HCT116 (cell line): ENCODE results near the gene KCNK15. TPM values are rescaled to one million over a fixed set of nuclear protein-coding genes. Genes with fewer than 3 reads are reported as not detected.

Experiments used
- ATAC-seq: fragments of 200-7000 bp; cut with Tn5 transposase; 2 replicates; pipeline ENCODE4 v1.9.1; 2020; ENCODE audit warnings: mild to moderate bottlenecking, moderate library complexity
- BruUV-seq: library from RNA; stranded (reverse); fragments of 400-500 nt; replicated peaks from 2 replicates; lab custom pipeline; 2021; lab: Mats Ljungman, UMichigan
- CTCF ChIA-PET: fragments of 300-600 bp; sonication (Branson Sonifier 250); formaldehyde crosslinking; loops from one replicate; lab custom pipeline; 2021; ENCODE audit warnings: antibody characterized with exemption; lab: Charles Lee
- POLR2A ChIA-PET: fragments of 300-600, 350-600 bp; sonication (Branson Sonifier 250); formaldehyde crosslinking; loops from one replicate; lab custom pipeline; 2021; ENCODE audit warnings: antibody characterized with exemption; lab: Charles Lee
- RAD21 ChIA-PET, 2 experiments: fragments of 300-600 bp; sonication (Branson Sonifier 250); formaldehyde crosslinking; loops; one replicate each; lab custom pipeline; 2023; ENCODE audit warnings: low total read pairs in 2 of 2; ENCODE audit not compliant: uncharacterized antibody in 2 of 2, unreplicated experiment in 2 of 2, low non-redundant PET in 1 of 2; lab: Charles Lee
- DNase-seq: peaks from one replicate; pipeline ENCODE4 v3.0.0-alpha.2; 2010; ENCODE audit warnings: low read depth, low spot score
- H2AFZ ChIP-seq: fragments of 200-600 bp; shearing (Covaris generic), sonication (generic); 2 replicates; pipeline ENCODE4 v1.6.1; 2017; ENCODE audit warnings: low read depth, mixed run types, mixed read lengths, antibody characterized with exemption, low read length; ENCODE audit not compliant: poor library complexity, severe bottlenecking
- H3K27ac ChIP-seq: 2 replicates; pipeline ENCODE4 v1.5.1; 2012; ENCODE audit warnings: low read depth, low read length
- H3K27me3 ChIP-seq: fragments of 200-600 bp; sonication (generic); 2 replicates; pipeline ENCODE4 v1.6.1; 2016; ENCODE audit warnings: mixed run types, low read length, mixed read lengths; ENCODE audit not compliant: insufficient read depth
- H3K36me3 ChIP-seq, 2 experiments: fragments of 200-500 bp in 1 of 2; fragments of 200-600 bp in 1 of 2; sonication (Bioruptor generic) in 1 of 2; sonication (generic) in 1 of 2; 2 replicates each; pipeline versions ENCODE4 v1.5.1 to v1.6.1; 2014 to 2016; ENCODE audit warnings: low read length in 2 of 2, inconsistent platforms in 1 of 2, mixed read lengths in 1 of 2, mixed run types in 1 of 2; ENCODE audit not compliant: insufficient read depth in 2 of 2, control insufficient read depth in 1 of 2
- H3K4me1 ChIP-seq, 2 experiments: fragments of 200-600 bp in 1 of 2; sonication (generic) in 1 of 2; 2 replicates each; pipeline versions ENCODE4 v1.5.1 to v1.6.1; 2012 to 2017; ENCODE audit warnings: low read length in 2 of 2, inconsistent platforms in 1 of 2, mild to moderate bottlenecking in 1 of 2, mixed read lengths in 1 of 2, mixed run types in 1 of 2, moderate library complexity in 1 of 2; ENCODE audit not compliant: insufficient read depth in 2 of 2, control insufficient read depth in 1 of 2
- H3K4me2 ChIP-seq: fragments of 200-600 bp; sonication (generic); 2 replicates; pipeline ENCODE4 v1.6.1; 2017; ENCODE audit warnings: mixed run types, low read length, mixed read lengths
- H3K4me3 ChIP-seq, 2 experiments: fragments of 200-600 bp in 1 of 2; sonication (generic) in 1 of 2; replicated peaks in 1 of 2; 2 replicates each; pipeline ENCODE4 v1.5.1; 2011 to 2016; ENCODE audit warnings: low read length in 2 of 2, control low read depth in 1 of 2, low read depth in 1 of 2, mild to moderate bottlenecking in 1 of 2, mixed read lengths in 1 of 2, mixed run types in 1 of 2
- H3K79me2 ChIP-seq: fragments of 200-600 bp; sonication (generic); 2 replicates; pipeline ENCODE4 v1.6.1; 2017; ENCODE audit warnings: mild to moderate bottlenecking, mixed run types, low read length, moderate library complexity, mixed read lengths; ENCODE audit not compliant: insufficient read depth
- H3K9ac ChIP-seq: fragments of 200-600 bp; sonication (generic); 2 replicates; pipeline ENCODE4 v1.6.1; 2016; ENCODE audit warnings: low read length, mixed read lengths
- H3K9me2 ChIP-seq: fragments of 200-600 bp; sonication (generic), shearing (Covaris generic); 2 replicates; pipeline ENCODE4 v1.6.1; 2017; ENCODE audit warnings: mixed run types, mild to moderate bottlenecking, moderate library complexity; ENCODE audit not compliant: insufficient read depth
- H3K9me3 ChIP-seq, 2 experiments: fragments of 200-500 bp in 1 of 2; fragments of 200-600 bp in 1 of 2; sonication (Bioruptor generic) in 1 of 2; sonication (generic) in 1 of 2; 2 replicates each; pipeline ENCODE4 v1.6.1; 2014 to 2017; ENCODE audit warnings: low read length in 2 of 2, mixed read lengths in 2 of 2, inconsistent platforms in 1 of 2, low read depth in 1 of 2, mild to moderate bottlenecking in 1 of 2, mixed run types in 1 of 2, moderate library complexity in 1 of 2; ENCODE audit not compliant: control insufficient read depth in 1 of 2, insufficient read depth in 1 of 2
- H4K20me1 ChIP-seq: fragments of 200-600 bp; sonication (generic), shearing (Covaris generic); 2 replicates; pipeline ENCODE4 v1.6.1; 2017; ENCODE audit warnings: mixed run types, mild to moderate bottlenecking, moderate library complexity; ENCODE audit not compliant: insufficient read depth
- CBX3 ChIP-seq: IDR thresholded peaks from 2 replicates; pipeline ENCODE4 v1.6.1; 2012; ENCODE audit warnings: low read depth
- CEBPB ChIP-seq: IDR thresholded peaks from 2 replicates; pipeline ENCODE4 v1.6.1; 2012; ENCODE audit warnings: low read depth
- CTCF ChIP-seq, 3 experiments: fragments of 200-600 bp in 1 of 3; sonication (generic) in 1 of 3; IDR thresholded peaks in 2 of 3; conservative IDR thresholded peaks in 1 of 3; 2 replicates each; pipeline ENCODE4 v1.5.1; 2012 to 2017; ENCODE audit warnings: low read depth in 2 of 3, low read length in 2 of 3, antibody characterized with exemption in 1 of 3, borderline replicate concordance in 1 of 3, control low read depth in 1 of 3, mild to moderate bottlenecking in 1 of 3, mixed read lengths in 1 of 3, mixed run types in 1 of 3, moderate library complexity in 1 of 3; ENCODE audit not compliant: insufficient read depth in 1 of 3
- EGR1 ChIP-seq: IDR thresholded peaks from 2 replicates; pipeline ENCODE4 v1.6.1; 2012; ENCODE audit warnings: low read depth
- ELF1 ChIP-seq: IDR thresholded peaks from 2 replicates; pipeline ENCODE4 v1.6.1; 2012; ENCODE audit warnings: low read depth, borderline replicate concordance
- EZH2phosphoT487 ChIP-seq: fragments of 200-600 bp; IDR thresholded peaks from 2 replicates; pipeline ENCODE4 v1.6.1; 2018; ENCODE audit warnings: antibody characterized with exemption, borderline replicate concordance
- FOSL1 ChIP-seq: IDR thresholded peaks from 2 replicates; pipeline ENCODE4 v1.6.1; 2012; ENCODE audit warnings: low read depth
- JUND ChIP-seq: IDR thresholded peaks from 2 replicates; pipeline ENCODE4 v1.6.1; 2012
- POLR2A ChIP-seq: IDR thresholded peaks from 2 replicates; pipeline ENCODE4 v1.7.0; 2011; ENCODE audit warnings: borderline replicate concordance; ENCODE audit not compliant: insufficient read depth, insufficient read length; ENCODE audit errors: extremely low read depth
- POLR2AphosphoS5 ChIP-seq: IDR thresholded peaks from 2 replicates; pipeline ENCODE4 v1.6.1; 2011; ENCODE audit warnings: mild to moderate bottlenecking, low read depth, low read length, moderate library complexity
- RAD21 ChIP-seq: IDR thresholded peaks from 2 replicates; pipeline ENCODE4 v1.6.1; 2012; ENCODE audit warnings: low read depth, mild to moderate bottlenecking
- SP1 ChIP-seq: IDR thresholded peaks from 2 replicates; pipeline ENCODE4 v1.6.1; 2012; ENCODE audit warnings: low read depth
- TCF7L2 ChIP-seq: IDR thresholded peaks from 2 replicates; pipeline ENCODE4 v1.7.0; 2011; ENCODE audit warnings: borderline replicate concordance, inconsistent platforms; ENCODE audit not compliant: insufficient read depth, insufficient read length; ENCODE audit errors: extremely low read depth
- YY1 ChIP-seq: IDR thresholded peaks from 2 replicates; pipeline ENCODE4 v1.6.1; 2011; ENCODE audit warnings: low read length, low read depth, moderate library complexity, mild to moderate bottlenecking; ENCODE audit not compliant: insufficient replicate concordance; ENCODE audit errors: extremely low read depth
- ZBTB33 ChIP-seq: IDR thresholded peaks from 2 replicates; pipeline ENCODE4 v1.6.1; 2011; ENCODE audit warnings: mild to moderate bottlenecking, low read length, moderate library complexity; ENCODE audit not compliant: insufficient replicate concordance; ENCODE audit errors: extremely low read depth
- intact Hi-C: fragments of 100-400 bp; cut with micrococcal nuclease; formaldehyde crosslinking; loops from 2 replicates; pipeline ENCODE4 v1.10.0; 2022
- total RNA-seq: library from RNA; stranded (reverse); gene quantifications from one replicate; pipeline ENCODE4 v1.2.1, GENCODE V29; 2021; ENCODE audit not compliant: unreplicated experiment

KCNK15 gene
- total RNA-seq, 1 experiment from 2014 or later: not detected

- no peaks in the 10 kb centered on the region for H4K20me1 ChIP-seq
- no peak overlapping the region for H3K9ac ChIP-seq
- no peaks in the 10 kb centered on the region for H3K9me2 ChIP-seq
- no peaks in the 10 kb centered on the region for H3K9me3 ChIP-seq
- peaks cover 3 to 33% of the 10 kb centered on the region in 2 experiments; a peak in 3 of 4 replicates for H3K4me1 ChIP-seq
- peak; percentile 89 for DNase-seq
- H3K4me2 ChIP-seq: peak overlapping the region; percentile 52
- POLR2A ChIA-PET: no interaction called here
- no peak overlapping the region for H2AFZ ChIP-seq
- 0 out of 4 replicates have a peak overlapping the region, but pooled peaks of 1 of the 2 experiments have one; percentile 25 for H3K4me3 ChIP-seq
- H3K27ac ChIP-seq: 0 out of 2 replicates have a peak overlapping the region, but pooled peaks have one; percentile 6
- CTCF ChIA-PET: interaction anchor here (0.8 to 1.3 kb wide), 2 partner anchors 11 to 51 kb away, joined by 3 read pairs; no protein-coding TSS in a partner anchor
- intact Hi-C loops: no loop called here
- H3K79me2 ChIP-seq: no peaks in the 10 kb centered on the region
- BruUV-seq: no TSS peak
- no peaks in the 10 kb centered on the region for H3K36me3 ChIP-seq
- H3K27me3 ChIP-seq: no peaks in the 10 kb centered on the region
- TF ChIP-seq POLR2AphosphoS5 (peak; percentile 43), FOSL1 (no peak), SP1 (peak; percentile 57)
- TF ChIP-seq, all 23 proteins: peak for 2
- ATAC-seq: peak; percentile 82
- RAD21 ChIA-PET: no interaction called here
Measured at GRCh38 chr20:44736170-44737021, 9.3 kb upstream of the KCNK15 start.

DNA sequence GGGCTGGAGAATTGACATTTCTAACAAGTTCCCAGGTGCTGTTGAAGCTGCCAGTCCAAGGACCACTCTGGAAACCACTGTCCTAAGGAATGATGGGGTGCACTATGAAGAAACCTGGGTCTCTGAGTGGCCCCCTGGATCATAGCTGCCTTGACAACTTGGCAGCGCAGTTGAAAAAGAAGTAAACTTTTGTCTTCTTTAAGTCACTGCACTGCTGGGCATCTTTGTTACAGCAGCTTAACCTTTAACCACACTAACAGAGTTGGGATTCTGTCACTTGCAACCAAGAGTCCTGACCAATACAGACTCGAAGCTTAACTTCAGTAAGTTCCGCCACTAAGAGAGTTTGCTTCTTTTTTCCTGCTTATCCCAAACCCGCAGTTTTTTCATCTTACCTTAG lies 8.5 kb upstream of the KCNK15 start:
- no peaks in the 10 kb centered on the region for H3K9me3 ChIP-seq
- CTCF ChIA-PET: interaction anchor here (0.8 to 1.3 kb wide), 2 partner anchors 11 to 51 kb away, joined by 3 read pairs; no protein-coding TSS in a partner anchor
- TF ChIP-seq EZH2phosphoT487 (no peak), EGR1 (no peak), TCF7L2 (no peak), CTCF (IDR thresholded peaks at IDR 0.05 in 2 of 3, conservative IDR thresholded peaks at IDR 0.05 in 1 of 3; ENCODE audit: borderline replicate concordance in 1 of 3, insufficient read depth in 1 of 3, low read depth in 2 of 3, low read length in 2 of 3) (no peak), ZBTB33 (no peak), RAD21 (no peak), SP1 (no peak), YY1 (no peak), CEBPB (no peak), ELF1 (no peak), CBX3 (no peak), JUND (no peak), POLR2A (no peak)
- TF ChIP-seq, all 23 proteins: peak for 0
- intact Hi-C loops: no loop called here
- peaks cover 3 to 29% of the 10 kb centered on the region in 2 experiments; a peak in 3 of 4 replicates for H3K4me1 ChIP-seq
- DNase-seq (no peak), ATAC-seq (no peak)
- H3K27me3 ChIP-seq: no peaks in the 10 kb centered on the region
- no peaks in the 10 kb centered on the region for H3K36me3 ChIP-seq
- ChIA-PET POLR2A (no interaction called here), RAD21 (no interaction called here)
- 0 out of 2 replicates have a peak overlapping the region, but pooled peaks have one; percentile 52 for H3K4me2 ChIP-seq
- H3K27ac ChIP-seq: 0 out of 2 replicates have a peak overlapping the region, but pooled peaks have one; percentile 0
- H3K9me2 ChIP-seq: no peaks in the 10 kb centered on the region
- no peaks in the 10 kb centered on the region for H3K79me2 ChIP-seq
- H3K9ac ChIP-seq: no peak overlapping the region
- no peaks in the 10 kb centered on the region for H4K20me1 ChIP-seq
- BruUV-seq: no TSS peak
- no peak overlapping the region for H3K4me3 ChIP-seq
- H2AFZ ChIP-seq: no peak overlapping the region
